Ramos (cell line): Measurements from ENCODE around the gene COA1.
"Not testable (repeated sequence)": the region's sequence is repeated elsewhere in the genome, so short reads cannot be mapped to it uniquely, and the experiment has no call there.

Source experiments
- in situ Hi-C: fragments of 300-500 bp; cut with MboI; formaldehyde crosslinking; loops from one replicate; pipeline ENCODE4 v1.14.3; 2022; ENCODE audit warnings: low sequenced_read_pairs; ENCODE audit not compliant: unreplicated experiment

Gene COA1

DNA sequence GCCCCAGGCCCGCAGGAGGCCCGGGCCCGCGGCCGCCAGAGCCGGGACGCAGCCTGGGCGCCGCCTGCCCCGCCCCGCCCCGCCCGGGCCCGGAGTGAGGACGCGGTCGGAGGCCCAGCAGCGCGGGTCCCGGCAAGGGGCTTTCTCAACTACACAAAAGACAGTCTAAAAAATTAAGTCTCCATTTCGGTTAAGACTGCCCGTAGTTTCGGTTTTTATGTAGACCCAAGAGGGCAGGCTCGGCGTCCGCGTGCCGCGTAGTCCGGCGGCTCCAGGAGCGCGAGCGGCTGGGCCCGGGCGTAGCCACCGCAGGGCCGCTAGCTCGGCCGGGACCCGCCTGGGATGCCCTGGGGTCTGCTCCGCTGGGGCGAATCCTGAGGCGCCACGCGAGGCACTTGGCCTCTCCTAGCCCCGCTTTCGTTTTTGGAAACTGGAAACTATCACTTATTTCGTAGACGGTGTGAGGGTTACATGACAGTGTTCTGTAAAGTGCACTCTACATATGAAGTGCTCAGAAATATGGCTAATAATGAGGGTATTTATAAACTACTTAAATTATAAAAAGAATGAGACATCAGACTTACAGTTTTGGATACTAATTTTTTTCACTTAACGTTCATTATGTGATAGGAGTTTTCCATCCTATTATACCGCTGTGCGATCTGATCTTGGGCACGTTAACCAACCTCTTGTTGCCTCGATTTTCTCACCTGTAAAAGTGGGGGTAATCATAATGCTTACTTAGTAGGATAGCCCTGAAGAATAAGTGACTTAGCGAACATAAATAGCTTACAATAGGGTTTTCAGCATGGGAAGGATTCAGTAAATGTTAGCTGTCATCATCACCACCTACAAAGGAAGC lies 29.7 kb upstream of the COA1 start:
- in situ Hi-C loops = no loop called here

GRCh38 chr7:43758029-43758821 lies 28.9 kb upstream of the COA1 start, which contains the start of gene BLVRA:
Gene BLVRA (plus strand): TSS chr7:43758680. CDS start chr7:43771159, 12,479 bp downstream.
- in situ Hi-C loops = no loop called here

GRCh38 chr7:43757073-43757720 lies 27.9 kb upstream of the COA1 start:
- in situ Hi-C loops = no loop called here

GRCh38 chr7:43756368-43757072 lies 27.2 kb upstream of the COA1 start:
- in situ Hi-C loops = no loop called here

GRCh38 chr7:43754596-43754995 lies 25.3 kb upstream of the COA1 start:
- in situ Hi-C loops = no loop called here

DNA sequence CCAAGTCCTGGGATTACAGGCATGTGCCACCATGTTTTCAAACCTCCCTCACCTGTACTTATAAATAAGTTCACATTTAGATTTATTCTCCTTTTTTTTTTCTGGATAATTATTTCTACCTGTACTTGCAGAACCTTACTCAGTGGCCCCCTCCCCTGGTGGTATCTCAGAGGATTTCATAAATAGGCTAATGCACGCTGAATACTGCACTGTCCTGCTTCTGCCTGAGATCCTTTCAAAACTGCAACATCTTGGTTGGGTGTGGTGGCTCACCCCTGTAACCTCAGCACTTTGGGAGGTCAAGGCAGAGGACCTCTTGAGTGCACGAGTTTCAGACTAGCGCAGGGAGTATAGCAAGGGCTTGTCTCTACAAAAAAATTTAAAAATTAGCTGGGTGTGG lies 24.5 kb upstream of the COA1 start:
- in situ Hi-C loops = no loop called here

- in situ Hi-C loops = no loop called here
These were observed 24.0 kb upstream of the COA1 start for GRCh38 chr7:43753271-43753810.

DNA sequence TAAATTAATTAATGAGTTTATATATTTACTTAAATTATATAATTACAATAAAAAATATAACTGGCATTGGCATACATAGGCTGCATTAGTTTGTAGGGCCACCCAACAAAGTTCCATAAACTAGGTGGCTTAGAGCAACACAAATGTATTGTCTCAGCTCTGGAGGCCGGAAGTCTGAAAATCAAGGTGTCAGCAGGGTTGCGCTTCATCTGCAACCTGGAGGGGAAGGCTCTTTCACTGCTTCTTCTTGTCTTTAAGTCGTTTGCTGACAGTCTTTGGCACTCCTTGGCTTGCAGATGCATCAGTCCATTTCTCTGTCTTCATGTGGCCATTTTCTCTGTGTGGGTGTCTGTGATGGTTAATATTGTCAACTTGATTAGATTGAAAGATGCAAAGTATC lies 23.1 kb upstream of the COA1 start:
- in situ Hi-C loops = no loop called here

- in situ Hi-C loops = no loop called here
These were observed 20.9 kb upstream of the COA1 start for GRCh38 chr7:43750016-43750887.

DNA sequence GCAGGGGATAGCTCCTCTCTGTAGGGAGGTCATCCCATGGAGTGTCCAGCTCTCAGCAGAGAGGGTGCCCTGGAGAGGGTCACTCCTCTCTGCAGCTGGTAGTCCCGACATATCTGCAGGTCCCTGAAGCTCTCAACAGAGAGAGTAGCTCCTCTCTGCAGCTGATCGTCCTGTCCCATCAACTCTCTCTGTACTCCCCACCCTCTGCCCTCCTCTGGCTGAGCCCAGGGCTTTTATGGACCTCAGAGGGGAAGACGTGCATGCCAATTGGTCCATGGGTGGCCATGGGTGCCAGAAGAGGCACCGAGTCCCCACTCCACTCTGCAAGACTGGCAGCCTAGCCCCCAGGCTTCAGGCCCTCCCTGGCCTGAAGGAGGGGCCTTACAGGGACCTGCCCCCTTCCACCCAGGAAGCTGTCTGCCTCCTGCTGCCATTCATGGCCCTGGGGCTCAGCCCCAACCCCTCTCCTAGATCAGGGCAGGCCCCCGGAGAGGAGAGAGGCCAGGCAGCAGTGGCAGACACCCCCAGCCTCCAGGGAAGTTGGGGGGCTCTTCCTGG lies 20.1 kb upstream of the COA1 start:
- in situ Hi-C loops = no loop called here

DNA sequence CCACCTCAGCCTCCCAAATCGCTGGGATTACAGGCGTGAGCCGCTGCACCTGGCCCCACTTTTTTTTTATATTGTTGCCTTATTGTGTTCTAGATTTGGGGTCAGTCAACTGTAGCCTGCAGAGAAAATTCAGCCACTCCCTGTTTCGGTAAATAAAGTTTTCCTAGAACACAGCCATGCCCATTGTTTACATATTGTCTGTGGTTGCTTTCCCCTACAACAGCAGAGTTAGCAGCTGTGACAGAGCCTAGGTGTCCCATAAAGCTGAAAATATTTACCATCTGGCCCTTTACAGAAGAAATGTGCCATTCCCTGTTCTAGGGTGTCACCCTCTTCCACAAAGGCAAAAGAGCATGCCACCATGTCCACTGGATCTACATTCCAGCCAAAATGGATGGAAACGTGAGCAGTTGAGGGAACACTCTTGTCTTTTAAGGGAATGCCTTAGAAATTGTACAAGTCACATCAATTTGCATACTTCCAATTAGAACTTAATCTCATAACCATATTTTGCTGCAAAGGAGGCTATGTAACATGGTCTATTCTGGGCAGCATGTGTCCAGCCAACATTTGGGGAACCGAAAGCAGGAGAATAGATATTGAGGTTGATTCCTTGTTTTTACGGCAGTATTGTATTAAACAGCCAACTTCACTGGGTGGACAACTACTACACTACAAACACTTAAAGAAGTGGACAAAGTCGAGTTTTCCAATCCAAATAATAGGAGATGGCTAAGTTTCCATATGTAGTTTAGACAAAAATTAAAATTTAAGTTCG lies 18.2 kb upstream of the COA1 start:
- in situ Hi-C loops = no loop called here

- in situ Hi-C loops = no loop called here
These were observed 13.4 kb upstream of the COA1 start for GRCh38 chr7:43742692-43743091.

DNA sequence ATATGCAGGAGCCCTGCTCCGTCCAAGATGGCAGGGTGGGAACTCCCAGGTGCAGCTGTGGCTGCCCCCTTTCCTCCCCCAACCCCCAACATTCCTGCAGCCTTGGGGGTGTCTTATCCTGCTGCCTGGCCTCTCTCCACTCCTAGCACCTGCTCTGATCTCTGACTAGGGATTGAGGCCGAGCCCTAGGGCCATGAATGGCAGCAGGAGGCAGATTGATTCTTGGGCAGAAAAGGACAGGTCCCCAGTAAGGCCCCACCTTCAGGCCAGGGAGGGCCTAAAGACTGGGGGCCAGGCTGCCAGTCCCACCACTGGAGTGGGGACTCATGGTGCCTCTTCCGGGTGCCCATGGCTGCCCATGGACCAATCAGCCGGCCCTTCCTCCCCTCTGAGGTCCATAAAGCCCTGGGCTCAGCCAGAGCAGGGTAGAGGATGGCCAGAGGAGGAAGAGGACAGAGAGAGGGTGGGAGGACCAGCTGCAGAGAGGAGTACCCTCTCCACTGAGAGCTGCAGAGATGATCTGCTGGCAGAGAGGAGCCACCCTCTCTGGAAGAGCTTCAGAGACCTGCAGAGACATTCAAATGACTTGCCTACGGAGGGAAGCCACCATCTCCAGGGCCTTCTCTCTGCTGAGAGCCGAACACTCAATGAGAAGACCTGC lies 8.3 kb upstream of the COA1 start:
- in situ Hi-C loops = no loop called here

DNA sequence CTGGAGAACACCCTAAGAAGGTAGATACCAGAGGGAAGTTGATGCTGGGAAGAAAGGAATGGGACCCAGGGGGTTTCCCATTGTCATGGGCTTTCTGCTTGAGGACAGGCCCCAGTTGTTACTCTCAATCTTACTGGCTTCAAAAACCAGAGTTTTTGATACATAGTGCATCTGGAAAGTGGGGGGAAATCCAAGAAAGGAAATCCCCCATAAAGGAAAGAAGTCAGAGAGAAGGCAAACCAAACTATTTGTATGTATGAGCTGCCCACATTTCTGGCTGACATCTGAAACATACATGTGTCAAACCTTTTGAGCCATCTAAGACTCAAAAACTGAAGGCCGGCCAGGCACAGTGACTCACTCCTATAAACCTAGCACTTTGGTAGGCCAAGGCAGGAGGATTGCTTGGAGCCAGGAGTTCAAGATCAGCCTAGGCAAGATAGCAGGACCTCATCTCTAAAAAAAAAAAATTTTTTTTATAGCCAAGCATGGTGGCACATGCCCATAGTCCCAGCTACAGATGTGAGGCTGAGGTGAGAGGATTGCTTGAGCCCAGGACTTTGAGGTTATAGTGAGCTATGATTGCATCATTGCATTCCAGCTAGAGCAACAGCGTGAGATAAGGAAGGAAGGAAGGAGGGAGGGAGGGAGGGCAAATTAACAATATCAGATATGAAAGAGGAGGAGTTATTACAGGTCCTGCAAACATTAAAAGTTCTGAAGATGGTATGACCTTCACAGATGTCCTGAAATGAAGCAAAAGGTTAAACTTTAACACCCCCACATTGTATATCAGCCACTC lies 6.7 kb upstream of the COA1 start:
- in situ Hi-C loops = no loop called here

DNA sequence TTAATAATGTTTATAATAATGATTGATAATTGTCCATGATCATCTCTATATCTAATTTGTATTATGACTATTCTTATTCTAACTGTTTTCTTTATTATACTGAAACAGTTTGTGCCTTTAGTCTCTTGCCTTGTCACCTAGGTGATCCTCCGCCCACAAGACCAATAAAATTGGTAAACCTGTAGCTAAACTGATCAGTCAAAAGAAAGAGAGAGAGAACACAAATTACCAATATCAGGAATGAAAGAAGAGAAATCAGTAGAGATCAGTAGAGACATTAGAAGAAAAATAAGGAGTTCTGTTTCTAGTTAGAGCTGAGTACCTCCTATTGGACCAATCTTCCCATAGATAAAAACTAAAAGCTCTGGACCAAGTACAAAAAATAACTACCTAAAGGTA lies 6.1 kb upstream of the COA1 start:
- in situ Hi-C loops = no loop called here

DNA sequence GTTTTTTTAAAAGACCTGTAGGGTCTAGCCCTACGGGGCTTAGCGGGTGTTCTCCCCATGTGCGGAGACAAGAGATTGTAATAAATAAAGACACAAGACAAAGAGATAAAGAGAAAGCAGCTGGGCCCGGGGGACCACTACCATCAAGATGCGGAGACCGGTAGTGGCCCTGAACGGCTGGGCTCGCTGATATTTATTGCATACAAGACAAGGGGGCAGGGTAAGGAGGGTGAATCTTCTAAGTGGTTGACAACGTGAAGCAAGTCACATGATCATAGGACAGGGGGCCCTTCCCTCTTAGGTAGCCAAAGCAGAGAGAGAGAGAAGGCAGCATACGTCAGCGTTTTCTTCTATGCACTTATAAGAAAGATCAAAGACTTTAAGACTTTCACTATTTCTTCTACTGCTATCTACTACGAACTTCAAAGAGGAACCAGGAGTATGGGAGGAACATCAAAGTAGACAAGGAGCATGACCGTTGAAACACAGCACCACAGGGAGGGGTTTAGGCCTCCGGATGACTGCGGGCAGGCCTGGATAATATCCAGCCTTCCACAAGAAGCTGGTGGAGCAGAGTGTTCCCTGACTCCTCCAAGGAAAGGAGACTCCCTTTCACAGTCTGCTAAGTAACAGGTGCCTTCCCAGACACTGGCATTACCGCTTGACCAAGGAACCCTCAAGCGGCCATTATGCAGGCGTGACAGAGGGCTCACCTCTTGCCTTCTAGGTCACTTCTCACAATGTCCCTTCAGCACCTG lies 5.4 kb upstream of the COA1 start:
- in situ Hi-C loops = not testable (repeated sequence)
